OCI-LY7 (cell line): ENCODE results near the gene SCN4A. TPM values are rescaled to one million over a fixed set of nuclear protein-coding genes. Genes with fewer than 3 reads are reported as not detected.

Experiments used
- BruUV-seq: library from RNA; stranded (reverse); fragments of 400-500 nt; replicated peaks from 2 replicates; lab custom pipeline; 2021; lab: Mats Ljungman, UMichigan
- CTCF ChIA-PET: fragments of 300-600 bp; sonication (Branson Sonifier 250); formaldehyde crosslinking; loops from one replicate; lab custom pipeline; 2022; ENCODE audit warnings: antibody characterized with exemption; ENCODE audit not compliant: unreplicated experiment; lab: Charles Lee
- POLR2A ChIA-PET: fragments of 300-600 bp; sonication (Branson Sonifier 250); formaldehyde crosslinking; loops from one replicate; lab custom pipeline; 2022; ENCODE audit warnings: antibody characterized with exemption; lab: Charles Lee
- DNase-seq: peaks from one replicate; pipeline ENCODE4 v3.0.0-alpha.2; 2015; ENCODE audit warnings: low spot score
- H2AFZ ChIP-seq: fragments of 200-600 bp; sonication (generic), shearing (Covaris generic); 2 replicates; pipeline ENCODE4 v1.6.1; 2014; ENCODE audit warnings: mild to moderate bottlenecking, antibody characterized with exemption, low read length, moderate library complexity
- H3K27ac ChIP-seq: fragments of 200-600 bp; sonication (generic); 2 replicates; pipeline ENCODE4 v1.5.1; 2014; ENCODE audit warnings: mixed run types, low read depth, mild to moderate bottlenecking, moderate library complexity, low read length, inconsistent platforms; ENCODE audit not compliant: poor library complexity, severe bottlenecking
- H3K36me3 ChIP-seq: fragments of 200-600 bp; sonication (generic); 2 replicates; pipeline ENCODE4 v1.6.1; 2014; ENCODE audit warnings: mild to moderate bottlenecking, antibody characterized with exemption, low read length, moderate library complexity, mixed read lengths; ENCODE audit not compliant: insufficient read depth
- H3K4me1 ChIP-seq: fragments of 200-600 bp; sonication (generic); 2 replicates; pipeline ENCODE4 v1.5.1; 2014; ENCODE audit warnings: mild to moderate bottlenecking, low read length; ENCODE audit not compliant: insufficient read depth, poor library complexity, severe bottlenecking
- H3K4me2 ChIP-seq: fragments of 200-600 bp; sonication (generic); 2 replicates; pipeline ENCODE4 v1.6.1; 2014; ENCODE audit warnings: mild to moderate bottlenecking, low read length
- H3K4me3 ChIP-seq: fragments of 200-600 bp; sonication (generic); 2 replicates; pipeline ENCODE4 v1.5.1; 2014; ENCODE audit warnings: mild to moderate bottlenecking, low read depth, low read length; ENCODE audit not compliant: poor library complexity, severe bottlenecking
- H3K79me2 ChIP-seq: fragments of 200-600 bp; sonication (generic); 2 replicates; pipeline ENCODE4 v1.6.1; 2016; ENCODE audit warnings: low read depth, mild to moderate bottlenecking, low read length, moderate library complexity, mixed read lengths; ENCODE audit not compliant: insufficient read depth
- H3K9me2 ChIP-seq: fragments of 200-600 bp; sonication (generic); 2 replicates; pipeline ENCODE4 v1.6.1; 2016; ENCODE audit warnings: mild to moderate bottlenecking, low read length, mixed read lengths; ENCODE audit not compliant: insufficient read depth
- H3K9me3 ChIP-seq: fragments of 200-600 bp; sonication (generic); 2 replicates; pipeline ENCODE4 v1.6.1; 2014; ENCODE audit warnings: mild to moderate bottlenecking, mixed run types, low read length, mixed read lengths
- H4K20me1 ChIP-seq: fragments of 200-600 bp; sonication (generic); 2 replicates; pipeline ENCODE4 v1.6.1; 2014; ENCODE audit warnings: mild to moderate bottlenecking, antibody characterized with exemption, low read length, moderate library complexity, mixed read lengths; ENCODE audit not compliant: insufficient read depth
- CTCF ChIP-seq: fragments of 200-600 bp; sonication (generic); conservative IDR thresholded peaks from 2 replicates; pipeline ENCODE4 v1.5.1; 2014; ENCODE audit warnings: mild to moderate bottlenecking, antibody characterized with exemption, low read length, moderate library complexity, mixed read lengths
- EZH2phosphoT487 ChIP-seq: fragments of 200-600 bp; sonication (generic); IDR thresholded peaks from 2 replicates; pipeline ENCODE4 v1.6.1; 2018; ENCODE audit warnings: low read depth, borderline replicate concordance, mild to moderate bottlenecking, mixed run types, antibody characterized with exemption, low read length, moderate library complexity, mixed read lengths
- intact Hi-C: fragments of 100-400 bp; cut with micrococcal nuclease; formaldehyde crosslinking; loops from one replicate; pipeline ENCODE4 v1.10.0; 2022; ENCODE audit not compliant: unreplicated experiment
- total RNA-seq, 2 experiments: library from RNA; depleted of rRNA in 1 of 2; stranded (reverse); fragments of >200 nt in 1 of 2; shearing (Covaris generic) in 1 of 2; gene quantifications; 2 replicates each; pipeline ENCODE4 v1.2.3, GENCODE V29; 2014 to 2022

SCN4A gene
- total RNA-seq, 2 experiments from 2014 or later = 6.4 to 9.0 TPM

GRCh38 chr17:63987221-63988126 is 14.8 kb upstream of the SCN4A start:
- H3K9me2 ChIP-seq = no peaks in the 10 kb centered on the region
- no peaks in the 10 kb centered on the region for H4K20me1 ChIP-seq
- no peaks in the 10 kb centered on the region for H3K79me2 ChIP-seq
- DNase-seq = no peak
- no peaks in the 10 kb centered on the region for H3K36me3 ChIP-seq
- H3K4me1 ChIP-seq = peaks cover 9% of the 10 kb centered on the region
- no peak for TF ChIP-seq EZH2phosphoT487
- TF ChIP-seq CTCF = no peak
- H3K27ac ChIP-seq = no peak overlapping the region
- H2AFZ ChIP-seq = no peak overlapping the region
- ChIA-PET POLR2A (no interaction called here), CTCF (no interaction called here)
- H3K4me3 ChIP-seq = no peak overlapping the region
- no TSS peak for BruUV-seq
- intact Hi-C loops = no loop called here
- peaks cover 7% of the 10 kb centered on the region; the same call in 1 of the 2 replicates for H3K9me3 ChIP-seq
- no peak overlapping the region for H3K4me2 ChIP-seq

- no peak overlapping the region for H2AFZ ChIP-seq
- DNase-seq = no peak
- ChIA-PET CTCF (no interaction called here), POLR2A (no interaction called here)
- no peaks in the 10 kb centered on the region for H3K36me3 ChIP-seq
- H3K79me2 ChIP-seq = no peaks in the 10 kb centered on the region
- no peaks in the 10 kb centered on the region for H4K20me1 ChIP-seq
- H3K4me1 ChIP-seq = peaks cover 9% of the 10 kb centered on the region
- intact Hi-C loops = no loop called here
- no peak overlapping the region for H3K4me2 ChIP-seq
- no peak overlapping the region for H3K4me3 ChIP-seq
- BruUV-seq = no TSS peak
- TF ChIP-seq CTCF = no peak
- no peak for TF ChIP-seq EZH2phosphoT487
- H3K9me2 ChIP-seq = no peaks in the 10 kb centered on the region
- H3K27ac ChIP-seq = no peak overlapping the region
- H3K9me3 ChIP-seq = peaks cover 14% of the 10 kb centered on the region
Observed at GRCh38 chr17:63986821-63987220, 14.1 kb upstream of the SCN4A start.
